K562 (cell line): ENCODE data around the gene DNER. TPM values are rescaled to one million over a fixed set of nuclear protein-coding genes. Genes with fewer than 3 reads are reported as not detected.

Source experiments
- ATAC-seq: fragments of 200-7000 bp; cut with Tn5 transposase; 3 replicates; pipeline ENCODE4 v1.9.1; 2020; ENCODE audit warnings: moderate library complexity
- BruUV-seq: library from RNA; stranded (reverse); fragments of 400-500 nt; replicated peaks from 2 replicates; lab custom pipeline; 2021; lab: Mats Ljungman, UMichigan
- CTCF ChIA-PET: fragments of 300-600 bp; formaldehyde crosslinking; extraction: SDS; loops from one replicate; lab custom pipeline; 2021; ENCODE audit warnings: low intra/inter-chr PET ratio; lab: Yijun Ruan, JAX
- POLR2A ChIA-PET: fragments of 300-600, 350-650 bp; sonication (Branson Sonifier 250); formaldehyde crosslinking; extraction: SDS; loops from one replicate; lab custom pipeline; 2021; ENCODE audit warnings: antibody characterized with exemption, inconsistent platforms; lab: Yijun Ruan, JAX
- DNase-seq, 4 experiments: peaks; one replicate each; pipeline versions ENCODE4 v3.0.0 to v3.0.0-alpha.2; 2011 to 2018; ENCODE audit warnings: low spot score in 3 of 4, mixed read lengths in 3 of 4; ENCODE audit errors: extremely low read depth in 1 of 4
- FAIRE-seq: peaks from 2 replicates; lab custom pipeline; 2011; peaks lifted over from hg19 to GRCh38; lab: Jason Lieb, UNC
- H2AFZ ChIP-seq: 2 replicates; pipeline ENCODE4 v1.6.0; 2011; ENCODE audit warnings: low read depth, low read length, control low read depth, inconsistent platforms
- H3K27ac ChIP-seq: fragments of 200-600 bp; 3 replicates; pipeline ENCODE4 v1.8.0; 2011; ENCODE audit warnings: low read depth, mild to moderate bottlenecking, control low read depth, inconsistent platforms, low read length, moderate library complexity, mixed read lengths; ENCODE audit errors: extremely low read depth
- H3K27me3 ChIP-seq, 2 experiments: fragments of 300-600 bp in 1 of 2; 2 replicates in 1 of 2; 3 replicates in 1 of 2; pipeline versions ENCODE4 v1.6.0 to v1.8.0; 2011; ENCODE audit warnings: inconsistent platforms in 2 of 2, low read length in 2 of 2, mild to moderate bottlenecking in 1 of 2, mixed read lengths in 1 of 2, moderate library complexity in 1 of 2; ENCODE audit not compliant: control insufficient read depth in 2 of 2, insufficient read depth in 2 of 2
- H3K36me3 ChIP-seq: fragments of 300-600 bp; 3 replicates; pipeline ENCODE4 v1.8.0; 2011; ENCODE audit warnings: mild to moderate bottlenecking, low read length, inconsistent platforms; ENCODE audit not compliant: control insufficient read depth, insufficient read depth
- H3K4me1 ChIP-seq, 2 experiments: fragments of 200-600 bp in 1 of 2; replicated peaks in 1 of 2; 2 replicates in 1 of 2; 3 replicates in 1 of 2; pipeline versions ENCODE4 v1.5.1 to v1.8.0; 2011; ENCODE audit warnings: inconsistent platforms in 2 of 2, low read length in 2 of 2, mild to moderate bottlenecking in 1 of 2, mixed read lengths in 1 of 2, moderate library complexity in 1 of 2; ENCODE audit not compliant: control insufficient read depth in 2 of 2, insufficient read depth in 2 of 2
- H3K4me2 ChIP-seq: 2 replicates; pipeline ENCODE4 v1.6.1; 2011; ENCODE audit warnings: low read length, control low read depth, inconsistent platforms, mixed read lengths; ENCODE audit not compliant: insufficient read depth
- H3K4me3 ChIP-seq: fragments of 200-600 bp; sonication (generic), shearing (Covaris generic); 2 replicates; pipeline ENCODE4 v1.5.1; 2016; ENCODE audit warnings: control low read depth, inconsistent platforms
- H3K79me2 ChIP-seq: fragments of 200-600 bp; 3 replicates; pipeline ENCODE4 v1.8.0; 2011; ENCODE audit warnings: low read length, inconsistent platforms; ENCODE audit not compliant: control insufficient read depth, insufficient read depth
- H3K9ac ChIP-seq, 2 experiments: 2 replicates each; pipeline versions ENCODE4 v1.6.0 to v1.6.1; 2011; ENCODE audit warnings: low read depth in 2 of 2, low read length in 2 of 2, control low read depth in 1 of 2, inconsistent platforms in 1 of 2, mild to moderate bottlenecking in 1 of 2, mixed read lengths in 1 of 2; ENCODE audit not compliant: insufficient read depth in 1 of 2
- H3K9me1 ChIP-seq: one replicate; pipeline ENCODE4 v1.6.0; 2011; ENCODE audit warnings: inconsistent platforms, mild to moderate bottlenecking, low read length, moderate library complexity; ENCODE audit not compliant: control insufficient read depth, insufficient read depth
- H3K9me3 ChIP-seq: replicated peaks from 2 replicates; pipeline ENCODE4 v1.5.1; 2011; ENCODE audit warnings: low read depth, low read length, inconsistent platforms; ENCODE audit not compliant: control insufficient read depth, insufficient read depth
- H4K20me1 ChIP-seq: replicated peaks from 2 replicates; pipeline ENCODE4 v1.6.1; 2011; ENCODE audit warnings: low read length, inconsistent platforms, mixed read lengths; ENCODE audit not compliant: control insufficient read depth, insufficient read depth
- ASH1L ChIP-seq: fragments of 450-650 bp; IDR thresholded peaks from 2 replicates; pipeline ENCODE4 v1.6.1; 2018; ENCODE audit warnings: borderline replicate concordance, mild to moderate bottlenecking, low read depth; ENCODE audit not compliant: partially characterized antibody
- LCOR ChIP-seq: sonication (generic); formaldehyde crosslinking; IDR thresholded peaks from 2 replicates; pipeline ENCODE4 v1.8.0; 2022; ENCODE audit warnings: mild to moderate bottlenecking, missing genetic modification reagents
- POLR2AphosphoS5 ChIP-seq: IDR thresholded peaks from 2 replicates; pipeline ENCODE4 v1.6.1; 2011; ENCODE audit warnings: mild to moderate bottlenecking, low read depth, low read length, moderate library complexity; ENCODE audit not compliant: control insufficient read depth, insufficient read depth
- RFX1 ChIP-seq: fragments of 450-650 bp; IDR thresholded peaks from 2 replicates; pipeline ENCODE4 v1.6.1; 2016; ENCODE audit warnings: mild to moderate bottlenecking, moderate library complexity
- SRSF1 ChIP-seq: fragments of 200-400 bp; formaldehyde crosslinking; IDR thresholded peaks from 2 replicates; pipeline ENCODE4 v1.6.1; 2017; ENCODE audit warnings: mild to moderate bottlenecking, low read depth, low read length, moderate library complexity
- ZBED1 ChIP-seq: IDR thresholded peaks from 2 replicates; pipeline ENCODE4 v1.6.1; 2014
- ZNF274 ChIP-seq: IDR thresholded peaks from 2 replicates; pipeline ENCODE4 v1.6.1; 2011; ENCODE audit warnings: low read depth, mild to moderate bottlenecking, low read length, moderate library complexity, borderline replicate concordance
- WGBS: fragments of 100-300 bp; shearing (Covaris generic); methylation state at CpG from one replicate; pipeline ENCODE4 v1.1.6; 2016; ENCODE audit warnings: low coverage, mixed read lengths; ENCODE audit not compliant: insufficient coverage; ENCODE audit errors: missing lambda C conversion rate; 5-methylcytosine and 5-hydroxymethylcytosine counted together
- in situ Hi-C: fragments of 300-500 bp; cut with MboI; formaldehyde crosslinking; loops from 4 replicates; pipeline ENCODE4 v1.15.0; 2018; ENCODE audit warnings: inconsistent platforms, mixed read lengths
- intact Hi-C: fragments of 100-400 bp; cut with micrococcal nuclease; formaldehyde crosslinking; loops from 2 replicates; pipeline ENCODE4 v1.14.2; 2022
- polyA plus RNA-seq, 8 experiments: library from polyadenylated mRNA; depleted of rRNA in 4 of 8; stranded (reverse) in 5 of 8; unstranded in 3 of 8; fragments of >200 nt; fragmentation: Nextera tagmentation in 2 of 8; fragmentation: Illumina TruSeq in 1 of 8; extraction: Ambion mirVana in 2 of 8; extraction: Trizol in 1 of 8; gene quantifications; 2 replicates each; pipeline versions ENCODE4 v1.2.1 to v1.2.3, GENCODE V29; 2011 to 2014; ENCODE audit warnings: inconsistent platforms in 1 of 8, missing spikeins in 1 of 8
- total RNA-seq, 7 experiments: library from RNA; depleted of rRNA in 6 of 7; stranded (reverse); fragments of >200 nt in 6 of 7; fragmentation: Illumina TruSeq in 2 of 7; extraction: Trizol in 2 of 7; gene quantifications; 2 replicates each; pipeline versions ENCODE4 v1.2.1 to v1.2.3, GENCODE V29; 2011 to 2021; ENCODE audit warnings: low replicate concordance in 1 of 7

Gene DNER
- total and polyA plus RNA-seq, 9 of the 15 experiments (the other 6 are each of a cell fraction or from before 2014, with no cell fraction given), result not detected

DNA sequence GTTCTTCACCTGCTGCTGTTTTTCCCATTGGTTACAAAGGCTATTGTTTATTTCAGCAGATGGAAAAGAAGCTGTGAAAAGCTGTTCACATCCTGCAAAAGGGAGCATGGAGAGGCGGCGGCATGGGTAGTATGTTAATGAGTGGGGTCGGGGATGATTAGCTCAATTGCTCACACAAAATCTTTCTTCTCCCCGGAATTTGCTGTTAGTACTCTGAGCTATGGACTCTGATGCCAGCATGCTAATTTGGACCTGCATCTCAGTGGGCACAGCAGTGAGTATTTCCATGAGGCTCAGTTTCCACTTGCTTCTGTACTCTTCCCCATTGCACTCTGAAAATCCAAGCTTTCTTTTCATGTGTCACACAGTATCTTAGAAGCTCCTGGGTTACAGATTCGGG is 61.6 kb downstream of the DNER start (continued):
- TF ChIP-seq LCOR (CRISPR knock-in tag), result no peak
- TF ChIP-seq SRSF1, result no peak
- TF ChIP-seq POLR2AphosphoS5, result no peak
- no peak for TF ChIP-seq ZNF274
- no peak for TF ChIP-seq ASH1L

DNA sequence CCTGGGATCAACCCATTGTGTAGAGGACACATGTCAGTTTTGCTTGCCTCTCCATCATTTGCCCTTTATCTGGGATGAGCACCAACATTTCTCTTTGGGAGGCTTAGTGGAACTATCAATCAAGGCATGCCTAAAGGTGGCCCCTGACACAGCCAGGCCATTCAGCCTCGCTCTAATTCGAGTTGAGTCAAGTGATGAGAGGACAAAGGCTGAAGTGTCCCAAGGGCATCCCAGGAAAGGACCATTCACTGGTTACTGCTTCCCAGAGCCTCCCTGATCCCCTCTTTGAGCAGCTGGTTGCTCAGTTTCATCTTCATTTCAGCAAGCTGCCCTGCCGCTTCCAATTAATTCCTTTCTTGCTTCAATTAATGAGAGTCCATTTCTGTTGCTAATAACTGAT is 63.5 kb downstream of the DNER start:
- in situ Hi-C loops, result no loop called here

More for the DNA sequence above, 63.5 kb downstream of the DNER start:
- CTCF ChIA-PET, result no interaction called here
- Histone ChIP-seq H3K9me3 (no peaks in the 10 kb centered on the region), H3K4me3 (no peak overlapping the region), H3K9ac (no peak overlapping the region), H2AFZ (no peak overlapping the region), H3K79me2 (no peaks in the 10 kb centered on the region), H3K4me2 (no peak overlapping the region), H3K27ac (no peak overlapping the region), H3K9me1 (no peaks in the 10 kb centered on the region), H3K36me3 (no peaks in the 10 kb centered on the region), H3K4me1 (no peaks in the 10 kb centered on the region), H4K20me1 (no peaks in the 10 kb centered on the region), H3K27me3 (no peaks in the 10 kb centered on the region)
- no peak for ATAC-seq
- DNase-seq, result no peak
- POLR2A ChIA-PET, result no interaction called here
- WGBS, result 0% methylated on average over 3 of the region's 3 CpGs
- BruUV-seq, result no TSS peak
- intact Hi-C loops, result no loop called here
- no peak for TF ChIP-seq ZBED1
- TF ChIP-seq RFX1, result no peak
- no peak for FAIRE-seq
